K562 (cell line): ENCODE results near the gene KRTAP10-12.

Experiments
- CTCF ChIP-seq, 3 experiments: IDR thresholded peaks in 2 of 3; conservative IDR thresholded peaks in 1 of 3; 2 replicates each; pipeline ENCODE4 v1.5.1; 2011 to 2012; ENCODE audit warnings: low read length in 3 of 3, mild to moderate bottlenecking in 3 of 3, control low read depth in 2 of 3, improper control_type of control experiment in 1 of 3, inconsistent platforms in 1 of 3, low read depth in 1 of 3, mixed read lengths in 1 of 3, moderate library complexity in 1 of 3; ENCODE audit not compliant: insufficient read depth in 2 of 3
- HCFC1 ChIP-seq: IDR thresholded peaks from 2 replicates; pipeline ENCODE4 v1.6.1; 2012; ENCODE audit warnings: low read depth, low read length, improper control_type of control experiment
- MTA1 ChIP-seq: fragments of 450-650 bp; IDR thresholded peaks from 2 replicates; pipeline ENCODE4 v1.6.1; 2017; ENCODE audit warnings: borderline replicate concordance
- PHF20 ChIP-seq: fragments of 450-650 bp; IDR thresholded peaks from 2 replicates; pipeline ENCODE4 v1.6.1; 2018; ENCODE audit not compliant: partially characterized antibody
- POLR2AphosphoS2 ChIP-seq: IDR thresholded peaks from 2 replicates; pipeline ENCODE4 v1.6.1; 2012; ENCODE audit warnings: low read length, improper control_type of control experiment
- TRIM28 ChIP-seq: fragments of 450-650 bp; IDR thresholded peaks from 2 replicates; pipeline ENCODE4 v1.6.1; 2017

GRCh38 chr21:44708866-44709425 is 12.0 kb downstream of the KRTAP10-12 start:
- TF ChIP-seq TRIM28: no peak
- TF ChIP-seq HCFC1: no peak
- no peak for TF ChIP-seq CTCF (IDR thresholded peaks at IDR 0.05 in 2 of 3, conservative IDR thresholded peaks at IDR 0.05 in 1 of 3; ENCODE audit: insufficient read depth in 2 of 3, low read depth in 1 of 3, low read length in 3 of 3)
- no peak for TF ChIP-seq PHF20
- TF ChIP-seq MTA1: no peak
- TF ChIP-seq POLR2AphosphoS2: no peak
